Ovary (tissue), 9 donors: ENCODE results near the gene FGFBP3. TPM values are rescaled to one million over a fixed set of nuclear protein-coding genes. Genes with fewer than 3 reads are reported as not detected.

Experiments
- DNase-seq, 5 donors: peaks; one replicate each; pipeline ENCODE4 v3.0.0-alpha.2; 2019 to 2020
- H3K27ac ChIP-seq, 2 donors: fragments of 200-600 bp; one replicate each; pipeline versions ENCODE4 v1.5.1 to v1.8.0; 2019 to 2022
- H3K27me3 ChIP-seq: fragments of 200-600 bp; one replicate; pipeline ENCODE4 v1.8.0; 2022
- H3K36me3 ChIP-seq: fragments of 200-600 bp; sonication (generic); one replicate; pipeline ENCODE4 v1.5.1; 2019
- H3K4me1 ChIP-seq: one replicate; pipeline ENCODE4 v1.8.1; 2013; ENCODE audit warnings: mild to moderate bottlenecking, moderate library complexity; ENCODE audit not compliant: insufficient read depth
- H3K4me3 ChIP-seq: fragments of 200-600 bp; sonication (generic); one replicate; pipeline ENCODE4 v1.5.1; 2017
- H3K9me3 ChIP-seq, 2 donors: fragments of 200-600 bp in 1 of 2; sonication (generic) in 1 of 2; one replicate each; pipeline versions ENCODE4 v1.5.1 to v1.8.1; 2013 to 2019; ENCODE audit warnings: mild to moderate bottlenecking in 1 of 2, moderate library complexity in 1 of 2
- EP300 ChIP-seq: sonication (generic); formaldehyde crosslinking; IDR thresholded peaks from one replicate; pipeline ENCODE4 v1.6.1; 2017; ENCODE audit warnings: antibody characterized with exemption
- POLR2A ChIP-seq: fragments of 450-650 bp; IDR thresholded peaks from one replicate; pipeline ENCODE4 v1.6.1; 2017; ENCODE audit warnings: antibody characterized with exemption, mild to moderate bottlenecking, moderate library complexity
- WGBS, 3 donors: extraction: QIAGEN DNeasy Blood & Tissue Kit in 1 of 3; methylation state at CpG; one replicate each; pipeline versions ENCODE4 v1.1.5 to v1.1.7; 2013 to 2017; 5-methylcytosine and 5-hydroxymethylcytosine counted together
- intact Hi-C, 4 donors: fragments of 100-400 bp; cut with DNase I; formaldehyde crosslinking; loops; one replicate each; pipeline versions ENCODE4 v1.11.0 to v1.15.1; 2022 to 2023
- polyA plus RNA-seq, 2 donors: library from polyadenylated mRNA; stranded (reverse); fragments of 200-250 nt in 1 of 2; fragments of 350-450 nt in 1 of 2; fragmentation: Illumina TruSeq in 1 of 2; extraction: RNeasy Lipid Tissue Mini Kit (QIAGEN cat#74804) in 1 of 2; gene quantifications; one replicate each; pipeline ENCODE4 v1.2.3, GENCODE V29; 2013 to 2014
- total RNA-seq, 7 donors: library from RNA; depleted of rRNA in 2 of 7; stranded (reverse); fragments of >200 nt in 2 of 7; fragmentation: NEBNext Ultra II Directional in 3 of 7; extraction: Animal tissue kit (Norgen Biotek cat#: 25700) in 3 of 7; gene quantifications; one replicate each; pipeline versions ENCODE4 v1.1.0 to v1.2.4, GENCODE V29; 2016 to 2023
- TF ChIP-seq, protein P1 (sequence below), 3 donors: fragments of 450-650 bp in 2 of 3; fragments of 200-600 bp in 1 of 3; IDR thresholded peaks; one replicate each; pipeline versions ENCODE4 v1.5.1 to v1.8.0; 2016 to 2022; ENCODE audit warnings: antibody characterized with exemption in 3 of 3, mild to moderate bottlenecking in 1 of 3
- donor health status: DM: no; HTN: no; CAD: no; lungs with moderate emphysema.
- donor health status: DM: no; HTN: no; CAD: no.
- donor health status: Bipolar disorder and iron deficiency.
- donor health status: DM: yes; HTN: yes; CAD: no.
- donor health status: DM: no; HTN: no; CAD: no.
- donor health status: DM: yes; HTN: yes; CAD: no.

FGFBP3 gene
- total and polyA plus RNA-seq, 9 donors: 0.83 to 1.9 (median 1.4) TPM

DNA sequence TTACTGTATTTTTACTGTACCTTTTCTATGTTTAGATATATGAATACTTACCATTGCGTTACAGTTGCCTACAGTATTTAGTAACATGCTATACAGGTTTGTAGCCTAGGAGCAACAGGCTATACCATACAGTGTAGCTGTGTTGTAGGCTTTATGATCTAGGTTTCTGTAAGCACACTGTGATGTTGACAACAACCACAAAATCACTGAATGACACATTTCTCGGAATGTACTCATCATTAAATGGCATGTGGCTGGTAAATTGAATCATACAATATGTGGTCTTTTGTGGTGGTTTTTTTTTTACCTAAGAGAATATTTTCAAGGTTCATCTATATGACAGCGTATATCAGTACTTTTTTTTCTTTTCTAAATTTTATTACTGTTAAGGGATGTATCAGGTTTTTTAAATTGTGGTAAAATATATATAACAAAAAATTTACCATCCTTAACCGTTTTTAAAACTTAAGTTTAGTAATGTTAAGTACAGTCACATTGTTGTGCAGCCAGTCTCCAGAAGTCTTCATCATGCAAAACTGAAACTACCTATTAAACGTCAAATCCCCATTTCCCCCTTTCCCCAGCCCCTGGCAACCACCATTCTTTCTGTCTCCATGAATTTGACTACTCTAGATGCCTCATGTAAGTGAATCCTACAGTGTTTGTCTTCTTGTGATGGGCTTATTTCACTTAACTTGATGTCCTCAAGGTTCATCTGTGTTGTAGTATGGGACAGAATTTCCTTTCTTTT, 35.8 kb upstream of the FGFBP3 start:
- Histone ChIP-seq H3K27me3 (no peaks in the 10 kb centered on the region), H3K36me3 (no peaks in the 10 kb centered on the region), H3K9me3 (no peaks in the 10 kb centered on the region), H3K27ac (no peak overlapping the region), H3K4me3 (no peak overlapping the region), H3K4me1 (no peaks in the 10 kb centered on the region)
- no peak for DNase-seq
- TF ChIP-seq POLR2A (no peak), EP300 (no peak)
- TF ChIP-seq, protein P1, sequence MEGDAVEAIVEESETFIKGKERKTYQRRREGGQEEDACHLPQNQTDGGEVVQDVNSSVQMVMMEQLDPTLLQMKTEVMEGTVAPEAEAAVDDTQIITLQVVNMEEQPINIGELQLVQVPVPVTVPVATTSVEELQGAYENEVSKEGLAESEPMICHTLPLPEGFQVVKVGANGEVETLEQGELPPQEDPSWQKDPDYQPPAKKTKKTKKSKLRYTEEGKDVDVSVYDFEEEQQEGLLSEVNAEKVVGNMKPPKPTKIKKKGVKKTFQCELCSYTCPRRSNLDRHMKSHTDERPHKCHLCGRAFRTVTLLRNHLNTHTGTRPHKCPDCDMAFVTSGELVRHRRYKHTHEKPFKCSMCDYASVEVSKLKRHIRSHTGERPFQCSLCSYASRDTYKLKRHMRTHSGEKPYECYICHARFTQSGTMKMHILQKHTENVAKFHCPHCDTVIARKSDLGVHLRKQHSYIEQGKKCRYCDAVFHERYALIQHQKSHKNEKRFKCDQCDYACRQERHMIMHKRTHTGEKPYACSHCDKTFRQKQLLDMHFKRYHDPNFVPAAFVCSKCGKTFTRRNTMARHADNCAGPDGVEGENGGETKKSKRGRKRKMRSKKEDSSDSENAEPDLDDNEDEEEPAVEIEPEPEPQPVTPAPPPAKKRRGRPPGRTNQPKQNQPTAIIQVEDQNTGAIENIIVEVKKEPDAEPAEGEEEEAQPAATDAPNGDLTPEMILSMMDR (IDR thresholded peaks at IDR 0.05): no peak
- intact Hi-C loops: no loop called here
- WGBS, 3 donors: 92 to 94% (median 93%) methylated on average over 5 of the region's 5 CpGs

DNA sequence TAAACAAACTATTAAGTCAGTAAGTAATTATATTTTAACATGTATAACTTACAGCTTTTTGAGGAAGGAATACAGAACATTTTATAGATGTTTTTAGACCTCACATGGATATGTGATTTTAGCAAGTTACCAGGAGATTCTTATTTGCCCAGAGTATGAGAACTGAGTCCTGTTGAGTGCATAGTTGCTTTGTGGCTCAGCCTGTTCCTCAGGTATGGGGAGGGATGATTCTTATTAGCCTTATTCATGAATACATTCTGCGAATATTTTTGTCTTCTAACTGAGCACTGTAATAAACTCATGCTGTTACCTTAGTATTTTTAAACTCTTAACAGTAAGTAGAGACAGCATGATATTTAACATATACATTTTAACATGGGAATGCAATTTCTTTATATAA, 32.1 kb upstream of the FGFBP3 start:
- no peaks in the 10 kb centered on the region for H3K27me3 ChIP-seq
- no peaks in the 10 kb centered on the region for H3K9me3 ChIP-seq
- 88 to 94% (median 91%) methylated on average over 1 of the region's 1 CpG for WGBS, 3 donors
- DNase-seq: no peak
- H3K4me3 ChIP-seq: no peak overlapping the region
- intact Hi-C loops: no loop called here
- no peaks in the 10 kb centered on the region for H3K36me3 ChIP-seq
- TF ChIP-seq EP300 (no peak), POLR2A (no peak)
- TF ChIP-seq, protein P1 (IDR thresholded peaks at IDR 0.05): no peak
- H3K4me1 ChIP-seq: no peaks in the 10 kb centered on the region
- no peak overlapping the region for H3K27ac ChIP-seq

DNA sequence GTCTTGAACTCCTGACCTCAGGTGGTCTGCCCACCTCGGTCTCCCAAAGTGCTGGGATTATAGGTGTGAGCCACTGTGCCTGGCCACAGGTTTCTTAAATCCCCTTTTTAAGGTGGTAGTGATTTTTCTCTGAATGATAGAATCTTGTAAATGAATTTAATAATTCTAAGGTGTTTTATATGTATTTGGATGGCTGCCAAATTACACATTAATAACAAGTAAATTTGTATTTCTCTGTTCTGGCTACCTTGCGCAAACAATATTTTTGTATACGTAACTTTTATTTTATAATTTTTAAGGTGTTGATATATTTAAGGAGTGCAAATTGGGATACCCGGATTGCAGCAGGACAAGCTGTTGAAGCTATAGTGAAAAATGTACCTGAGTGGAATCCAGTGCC, 30.4 kb upstream of the FGFBP3 start:
- no peaks in the 10 kb centered on the region for H3K4me1 ChIP-seq
- H3K36me3 ChIP-seq: no peaks in the 10 kb centered on the region
- no peaks in the 10 kb centered on the region for H3K9me3 ChIP-seq
- H3K27ac ChIP-seq: no peak overlapping the region
- H3K27me3 ChIP-seq: no peaks in the 10 kb centered on the region
- no peak for DNase-seq
- TF ChIP-seq POLR2A: no peak
- 94 to 96% (median 95%) methylated on average over 4 of the region's 4 CpGs for WGBS, 3 donors
- intact Hi-C loops: no loop called here
- H3K4me3 ChIP-seq: no peak overlapping the region

DNA sequence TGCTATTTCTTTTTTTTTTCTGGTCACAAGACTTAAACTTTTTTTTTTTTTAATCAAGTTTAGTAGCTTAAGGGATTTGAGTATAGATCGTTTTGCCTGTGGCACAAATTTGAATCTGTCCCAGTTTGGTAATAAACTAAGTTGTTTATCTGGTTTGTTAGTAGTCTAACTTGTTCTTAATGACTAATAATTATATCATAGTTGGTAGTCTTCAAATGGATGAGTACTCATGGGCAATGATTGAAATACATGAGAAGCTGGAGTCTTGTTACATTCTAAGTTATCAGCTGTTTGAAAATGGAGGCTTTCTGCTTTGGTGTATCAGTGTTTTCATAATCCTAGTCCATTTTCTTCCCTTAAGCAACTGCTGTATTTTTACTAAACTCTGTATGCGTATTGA, 26.6 kb upstream of the FGFBP3 start:
- Histone ChIP-seq H3K4me1 (peaks cover 5% of the 10 kb centered on the region), H3K9me3 (no peaks in the 10 kb centered on the region), H3K27me3 (no peaks in the 10 kb centered on the region), H3K36me3 (no peaks in the 10 kb centered on the region), H3K27ac (no peak overlapping the region), H3K4me3 (no peak overlapping the region)
- WGBS, 3 donors: 95 to 98% (median 96%) methylated on average over 2 of the region's 2 CpGs
- intact Hi-C loops: no loop called here
- TF ChIP-seq POLR2A: no peak
- no peak for TF ChIP-seq EP300
- TF ChIP-seq, protein P1 (IDR thresholded peaks at IDR 0.05): no peak
- DNase-seq: no peak

DNA sequence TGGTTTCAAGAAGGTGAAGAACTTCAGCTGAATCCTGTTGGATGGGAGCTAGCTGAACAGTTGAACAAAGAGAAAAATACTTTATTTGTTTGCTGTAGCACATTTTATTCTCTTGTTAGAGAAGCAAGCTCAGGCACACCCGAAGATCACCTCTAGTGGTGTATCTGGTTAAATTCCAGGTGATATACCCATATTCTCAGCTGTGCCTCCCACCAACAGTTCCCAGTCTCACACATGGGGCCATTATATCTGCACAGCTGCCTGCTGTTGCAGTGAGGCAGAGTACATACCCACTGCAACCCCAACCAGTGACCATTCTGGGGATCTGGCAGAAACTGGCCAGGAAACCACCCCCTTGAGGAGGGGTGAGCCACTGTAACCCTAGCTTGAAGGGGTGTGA, 23.5 kb upstream of the FGFBP3 start:
- Histone ChIP-seq H3K4me1 (peaks cover 5% of the 10 kb centered on the region), H3K27ac (no peak overlapping the region), H3K4me3 (no peak overlapping the region), H3K9me3 (no peaks in the 10 kb centered on the region), H3K27me3 (no peaks in the 10 kb centered on the region), H3K36me3 (no peaks in the 10 kb centered on the region)
- TF ChIP-seq EP300 (no peak), POLR2A (no peak)
- TF ChIP-seq, protein P1 (IDR thresholded peaks at IDR 0.05): no peak
- 86 to 100% (median 89%) methylated on average over 1 of the region's 1 CpG for WGBS, 3 donors
- intact Hi-C loops: no loop called here
- no peak for DNase-seq
